Smooth muscle cell (in vitro differentiated cells): ENCODE measurements around the gene ARL4D. TPM values are rescaled to one million over a fixed set of nuclear protein-coding genes. Genes with fewer than 3 reads are reported as not detected.

Experiments used
- DNase-seq: peaks from one replicate; lab custom pipeline; 2025; ENCODE audit not compliant: unreplicated experiment; lab: John Stamatoyannopoulos, UW
- H2AFZ ChIP-seq: fragments of 200-600 bp; sonication (generic); 2 replicates; pipeline ENCODE4 v1.6.0; 2016; ENCODE audit warnings: antibody characterized with exemption, low read depth, mild to moderate bottlenecking
- H3F3A ChIP-seq: fragments of 200-600 bp; sonication (generic); 2 replicates; pipeline ENCODE4 v1.6.0; 2017; ENCODE audit warnings: antibody characterized with exemption, low read depth
- H3K27ac ChIP-seq: fragments of 200-600 bp; sonication (generic); 2 replicates; pipeline ENCODE4 v1.5.1; 2016; ENCODE audit warnings: low read depth, mild to moderate bottlenecking
- H3K27me3 ChIP-seq: fragments of 200-600 bp; sonication (generic); 2 replicates; pipeline ENCODE4 v1.6.1; 2016; ENCODE audit warnings: low read depth, mild to moderate bottlenecking
- H3K36me3 ChIP-seq: fragments of 200-600 bp; sonication (generic); 2 replicates; pipeline ENCODE4 v1.5.1; 2016; ENCODE audit warnings: low read depth
- H3K4me1 ChIP-seq: fragments of 200-600 bp; sonication (generic); 2 replicates; pipeline ENCODE4 v1.5.1; 2016; ENCODE audit warnings: low read depth
- H3K4me2 ChIP-seq: fragments of 200-600 bp; sonication (generic); 2 replicates; pipeline ENCODE4 v1.6.0; 2016; ENCODE audit warnings: mild to moderate bottlenecking
- H3K4me3 ChIP-seq: fragments of 200-600 bp; sonication (generic); 2 replicates; pipeline ENCODE4 v1.5.1; 2016; ENCODE audit warnings: mild to moderate bottlenecking
- H3K79me2 ChIP-seq: fragments of 200-600 bp; sonication (generic); 2 replicates; pipeline ENCODE4 v1.6.0; 2016; ENCODE audit warnings: low read depth, mild to moderate bottlenecking
- H3K9ac ChIP-seq: fragments of 200-600 bp; sonication (generic); 2 replicates; pipeline ENCODE4 v1.6.0; 2016; ENCODE audit warnings: low read depth
- H3K9me3 ChIP-seq: fragments of 200-600 bp; sonication (generic); replicated peaks from 2 replicates; pipeline ENCODE4 v1.5.1; 2016; ENCODE audit warnings: low read depth
- H4K20me1 ChIP-seq: fragments of 200-600 bp; sonication (generic); 2 replicates; pipeline ENCODE4 v1.6.0; 2016; ENCODE audit warnings: low read depth
- CTCF ChIP-seq: fragments of 200-600 bp; sonication (generic); IDR thresholded peaks from 2 replicates; pipeline ENCODE4 v1.5.1; 2017; ENCODE audit warnings: borderline replicate concordance, mild to moderate bottlenecking, antibody characterized with exemption; ENCODE audit not compliant: insufficient read depth, poor library complexity, severe bottlenecking
- WGBS: methylation state at CpG from one replicate; pipeline ENCODE4 v1.1.7; 2016; ENCODE audit warnings: low lambda C conversion rate; 5-methylcytosine and 5-hydroxymethylcytosine counted together
- polyA plus RNA-seq: library from polyadenylated mRNA; unstranded; fragments of >200 nt; fragmentation: Nextera tagmentation; extraction: Ambion mirVana; gene quantifications from 2 replicates; pipeline ENCODE4 v1.2.1, GENCODE V29; 2016
- total RNA-seq: library from RNA; depleted of rRNA; stranded (reverse); fragments of >200 nt; gene quantifications from 2 replicates; pipeline ENCODE4 v1.2.3, GENCODE V29; 2014

Gene ARL4D
- total and polyA plus RNA-seq, 2 experiments from 2014 or later, result 9.9 to 25.9 TPM

- no peak for DNase-seq
- Histone ChIP-seq H2AFZ (no peak overlapping the region), H4K20me1 (peaks cover 24% of the 10 kb centered on the region), H3F3A (no peaks in the 10 kb centered on the region), H3K4me1 (no peaks in the 10 kb centered on the region), H3K4me2 (no peak overlapping the region), H3K36me3 (peaks cover 5% of the 10 kb centered on the region), H3K27me3 (no peaks in the 10 kb centered on the region), H3K79me2 (no peaks in the 10 kb centered on the region), H3K9ac (no peak overlapping the region), H3K4me3 (no peak overlapping the region), H3K27ac (no peak overlapping the region), H3K9me3 (peaks cover 22% of the 10 kb centered on the region)
- no peak for TF ChIP-seq CTCF
- 97% methylated on average over 8 of the region's 8 CpGs for WGBS
Observed at GRCh38 chr17:43351691-43352090, 47.1 kb upstream of the ARL4D start.

GRCh38 chr17:43352579-43353331, 46.0 kb upstream of the ARL4D start:
- Histone ChIP-seq H3K79me2 (no peaks in the 10 kb centered on the region), H3K4me1 (no peaks in the 10 kb centered on the region), H3K4me2 (no peak overlapping the region), H3F3A (no peaks in the 10 kb centered on the region), H3K27me3 (no peaks in the 10 kb centered on the region), H3K9ac (no peak overlapping the region), H4K20me1 (peaks cover 28% of the 10 kb centered on the region), H3K4me3 (no peak overlapping the region), H3K27ac (no peak overlapping the region), H3K9me3 (peaks cover 22% of the 10 kb centered on the region), H2AFZ (no peak overlapping the region), H3K36me3 (peaks cover 5% of the 10 kb centered on the region)
- WGBS, result 83% methylated on average over 10 of the region's 10 CpGs
- DNase-seq, result no peak
- TF ChIP-seq CTCF, result no peak

- Histone ChIP-seq H3K79me2 (no peaks in the 10 kb centered on the region), H3F3A (no peaks in the 10 kb centered on the region), H3K9me3 (peaks cover 15% of the 10 kb centered on the region), H4K20me1 (peaks cover 29% of the 10 kb centered on the region), H3K4me3 (no peak overlapping the region), H3K9ac (no peak overlapping the region), H3K27me3 (no peaks in the 10 kb centered on the region), H3K4me1 (no peaks in the 10 kb centered on the region), H3K4me2 (no peak overlapping the region), H2AFZ (no peak overlapping the region), H3K36me3 (peaks cover 5% of the 10 kb centered on the region), H3K27ac (no peak overlapping the region)
- TF ChIP-seq CTCF, result no peak
- 87% methylated on average over 4 of the region's 4 CpGs for WGBS
- DNase-seq, result no peak
Observed at GRCh38 chr17:43353393-43353792, 45.4 kb upstream of the ARL4D start.

- H3K4me3 ChIP-seq, result no peak overlapping the region
- no peak overlapping the region for H3K4me2 ChIP-seq
- no peaks in the 10 kb centered on the region for H3K27me3 ChIP-seq
- H2AFZ ChIP-seq, result no peak overlapping the region
- TF ChIP-seq CTCF, result no peak
- no peaks in the 10 kb centered on the region for H3F3A ChIP-seq
- 91% methylated on average over 2 of the region's 2 CpGs for WGBS
- no peak overlapping the region for H3K27ac ChIP-seq
- H3K79me2 ChIP-seq, result no peaks in the 10 kb centered on the region
- no peaks in the 10 kb centered on the region for H3K4me1 ChIP-seq
- no peak overlapping the region for H3K9ac ChIP-seq
- H3K36me3 ChIP-seq, result no peaks in the 10 kb centered on the region
- no peak for DNase-seq
- peaks cover 6% of the 10 kb centered on the region for H3K9me3 ChIP-seq
- H4K20me1 ChIP-seq, result peaks cover 31% of the 10 kb centered on the region
Observed at GRCh38 chr17:43354371-43354770, 44.4 kb upstream of the ARL4D start.
